SK-N-SH treated with all-trans-retinoic acid at 6 μM for 48 hours (cell line): ENCODE measurements around the gene COL4A1.

Source experiments
- CSDC2 ChIP-seq: fragments of 250-450 bp; sonication (Bioruptor Pico); IDR thresholded peaks from 2 replicates; pipeline ENCODE4 v1.5.0; 2020; ENCODE audit warnings: mild to moderate bottlenecking, moderate library complexity
- PATZ1 ChIP-seq: fragments of 250-450 bp; sonication (Bioruptor Pico); IDR thresholded peaks from 2 replicates; pipeline ENCODE4 v1.8.0; 2020; ENCODE audit warnings: mild to moderate bottlenecking, moderate library complexity, borderline replicate concordance
- PPARA ChIP-seq: fragments of 250-450 bp; sonication (Bioruptor Pico); IDR thresholded peaks from 2 replicates; pipeline ENCODE4 v1.5.0; 2020; ENCODE audit warnings: mild to moderate bottlenecking, borderline replicate concordance
- TCF4 ChIP-seq: fragments of 250-450 bp; sonication (Bioruptor Pico); IDR thresholded peaks from 2 replicates; pipeline ENCODE4 v1.8.0; 2021; ENCODE audit warnings: mild to moderate bottlenecking, moderate library complexity, borderline replicate concordance
- TOX ChIP-seq: fragments of 250-450 bp; sonication (Bioruptor Pico); IDR thresholded peaks from 2 replicates; pipeline ENCODE4 v1.8.0; 2021; ENCODE audit warnings: mild to moderate bottlenecking, moderate library complexity, borderline replicate concordance
- ZC3H10 ChIP-seq: fragments of 250-450 bp; sonication (Bioruptor Pico); IDR thresholded peaks from 2 replicates; pipeline ENCODE4 v1.5.1; 2021; ENCODE audit warnings: mild to moderate bottlenecking, moderate library complexity
- ZFP3 ChIP-seq: fragments of 250-450 bp; sonication (Bioruptor Pico); IDR thresholded peaks from 2 replicates; pipeline ENCODE4 v1.5.0; 2020; ENCODE audit warnings: mild to moderate bottlenecking, moderate library complexity
- ZFP30 ChIP-seq: fragments of 450-650 bp; formaldehyde crosslinking; IDR thresholded peaks from 2 replicates; pipeline ENCODE4 v1.5.0; 2022; ENCODE audit warnings: mild to moderate bottlenecking, moderate library complexity
- ZNF565 ChIP-seq: fragments of 450-650 bp; formaldehyde crosslinking; conservative IDR thresholded peaks from 2 replicates; pipeline ENCODE4 v1.5.0; 2020; ENCODE audit warnings: low read depth, mild to moderate bottlenecking, moderate library complexity
- TF ChIP-seq, protein P1 (sequence below): fragments of 250-450 bp; sonication (Bioruptor Pico); IDR thresholded peaks from 2 replicates; pipeline ENCODE4 v1.5.1; 2021; ENCODE audit warnings: mild to moderate bottlenecking, moderate library complexity
- TF ChIP-seq, protein P2 (sequence below): fragments of 250-450 bp; sonication (Bioruptor Pico); IDR thresholded peaks from 2 replicates; pipeline ENCODE4 v1.5.0; 2020; ENCODE audit warnings: mild to moderate bottlenecking, moderate library complexity
- TF ChIP-seq, protein P3 (sequence below): fragments of 250-450 bp; sonication (Bioruptor Pico); IDR thresholded peaks from 2 replicates; pipeline ENCODE4 v1.8.0; 2021; ENCODE audit warnings: low read depth, mild to moderate bottlenecking, moderate library complexity, borderline replicate concordance

DNA sequence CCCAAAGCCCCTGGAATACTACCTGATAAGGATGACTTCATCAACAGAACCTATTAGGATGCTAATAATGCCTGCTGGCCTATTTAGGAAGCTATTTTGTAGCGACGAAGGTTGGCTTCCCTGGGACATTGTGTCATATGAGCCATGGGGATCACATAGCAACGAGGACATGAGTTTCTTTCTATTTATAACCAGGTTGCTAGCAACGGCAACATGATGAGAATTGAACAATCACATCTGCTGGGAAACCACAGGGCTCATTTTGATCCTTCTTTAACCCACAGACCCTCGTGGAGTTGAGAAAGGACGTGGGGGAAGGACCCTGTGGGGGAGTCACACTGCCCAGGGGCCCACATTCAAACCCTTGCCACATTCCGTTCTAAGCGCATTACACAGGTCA is 172.2 kb downstream of the COL4A1 start:
- TF ChIP-seq TOX (CRISPR knock-in tag) = no peak
- TF ChIP-seq, protein P1, sequence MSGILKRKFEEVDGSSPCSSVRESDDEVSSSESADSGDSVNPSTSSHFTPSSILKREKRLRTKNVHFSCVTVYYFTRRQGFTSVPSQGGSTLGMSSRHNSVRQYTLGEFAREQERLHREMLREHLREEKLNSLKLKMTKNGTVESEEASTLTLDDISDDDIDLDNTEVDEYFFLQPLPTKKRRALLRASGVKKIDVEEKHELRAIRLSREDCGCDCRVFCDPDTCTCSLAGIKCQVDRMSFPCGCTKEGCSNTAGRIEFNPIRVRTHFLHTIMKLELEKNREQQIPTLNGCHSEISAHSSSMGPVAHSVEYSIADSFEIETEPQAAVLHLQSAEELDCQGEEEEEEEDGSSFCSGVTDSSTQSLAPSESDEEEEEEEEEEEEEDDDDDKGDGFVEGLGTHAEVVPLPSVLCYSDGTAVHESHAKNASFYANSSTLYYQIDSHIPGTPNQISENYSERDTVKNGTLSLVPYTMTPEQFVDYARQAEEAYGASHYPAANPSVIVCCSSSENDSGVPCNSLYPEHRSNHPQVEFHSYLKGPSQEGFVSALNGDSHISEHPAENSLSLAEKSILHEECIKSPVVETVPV (CRISPR knock-in tag) = no peak
- TF ChIP-seq CSDC2 = no peak
- TF ChIP-seq ZNF565 (CRISPR knock-in tag) = no peak
- TF ChIP-seq PATZ1 (CRISPR knock-in tag) = no peak
- TF ChIP-seq ZC3H10 (CRISPR knock-in tag) = no peak
- TF ChIP-seq, protein P2, sequence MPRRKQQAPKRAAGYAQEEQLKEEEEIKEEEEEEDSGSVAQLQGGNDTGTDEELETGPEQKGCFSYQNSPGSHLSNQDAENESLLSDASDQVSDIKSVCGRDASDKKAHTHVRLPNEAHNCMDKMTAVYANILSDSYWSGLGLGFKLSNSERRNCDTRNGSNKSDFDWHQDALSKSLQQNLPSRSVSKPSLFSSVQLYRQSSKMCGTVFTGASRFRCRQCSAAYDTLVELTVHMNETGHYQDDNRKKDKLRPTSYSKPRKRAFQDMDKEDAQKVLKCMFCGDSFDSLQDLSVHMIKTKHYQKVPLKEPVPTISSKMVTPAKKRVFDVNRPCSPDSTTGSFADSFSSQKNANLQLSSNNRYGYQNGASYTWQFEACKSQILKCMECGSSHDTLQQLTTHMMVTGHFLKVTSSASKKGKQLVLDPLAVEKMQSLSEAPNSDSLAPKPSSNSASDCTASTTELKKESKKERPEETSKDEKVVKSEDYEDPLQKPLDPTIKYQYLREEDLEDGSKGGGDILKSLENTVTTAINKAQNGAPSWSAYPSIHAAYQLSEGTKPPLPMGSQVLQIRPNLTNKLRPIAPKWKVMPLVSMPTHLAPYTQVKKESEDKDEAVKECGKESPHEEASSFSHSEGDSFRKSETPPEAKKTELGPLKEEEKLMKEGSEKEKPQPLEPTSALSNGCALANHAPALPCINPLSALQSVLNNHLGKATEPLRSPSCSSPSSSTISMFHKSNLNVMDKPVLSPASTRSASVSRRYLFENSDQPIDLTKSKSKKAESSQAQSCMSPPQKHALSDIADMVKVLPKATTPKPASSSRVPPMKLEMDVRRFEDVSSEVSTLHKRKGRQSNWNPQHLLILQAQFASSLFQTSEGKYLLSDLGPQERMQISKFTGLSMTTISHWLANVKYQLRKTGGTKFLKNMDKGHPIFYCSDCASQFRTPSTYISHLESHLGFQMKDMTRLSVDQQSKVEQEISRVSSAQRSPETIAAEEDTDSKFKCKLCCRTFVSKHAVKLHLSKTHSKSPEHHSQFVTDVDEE = no peak
- no peak for TF ChIP-seq ZFP3 (CRISPR knock-in tag)
- no peak for TF ChIP-seq TCF4 (CRISPR knock-in tag)
- TF ChIP-seq ZFP30 = no peak
- TF ChIP-seq PPARA = no peak
- TF ChIP-seq, protein P3, sequence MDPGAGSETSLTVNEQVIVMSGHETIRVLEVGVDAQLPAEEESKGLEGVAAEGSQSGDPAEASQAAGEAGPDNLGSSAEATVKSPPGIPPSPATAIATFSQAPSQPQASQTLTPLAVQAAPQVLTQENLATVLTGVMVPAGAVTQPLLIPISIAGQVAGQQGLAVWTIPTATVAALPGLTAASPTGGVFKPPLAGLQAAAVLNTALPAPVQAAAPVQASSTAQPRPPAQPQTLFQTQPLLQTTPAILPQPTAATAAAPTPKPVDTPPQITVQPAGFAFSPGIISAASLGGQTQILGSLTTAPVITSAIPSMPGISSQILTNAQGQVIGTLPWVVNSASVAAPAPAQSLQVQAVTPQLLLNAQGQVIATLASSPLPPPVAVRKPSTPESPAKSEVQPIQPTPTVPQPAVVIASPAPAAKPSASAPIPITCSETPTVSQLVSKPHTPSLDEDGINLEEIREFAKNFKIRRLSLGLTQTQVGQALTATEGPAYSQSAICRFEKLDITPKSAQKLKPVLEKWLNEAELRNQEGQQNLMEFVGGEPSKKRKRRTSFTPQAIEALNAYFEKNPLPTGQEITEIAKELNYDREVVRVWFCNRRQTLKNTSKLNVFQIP (CRISPR knock-in tag) = no peak
